IMR-90 (cell line): ENCODE results near the gene PPP1R12B.

ENCODE experiments used
- CTCF ChIP-seq: conservative IDR thresholded peaks from 2 replicates; pipeline ENCODE4 v1.5.1; 2012; ENCODE audit warnings: mild to moderate bottlenecking, low read depth, low read length, improper control_type of control experiment
- MXI1 ChIP-seq: IDR thresholded peaks from 2 replicates; pipeline ENCODE4 v1.6.1; 2012; ENCODE audit warnings: low read depth, mild to moderate bottlenecking, low read length, moderate library complexity, borderline replicate concordance
- POLR2A ChIP-seq: IDR thresholded peaks from 2 replicates; pipeline ENCODE4 v1.6.1; 2012; ENCODE audit warnings: mild to moderate bottlenecking, low read depth, low read length

GRCh38 chr1:202438393-202439174 is 90.1 kb downstream of the PPP1R12B start:
- TF ChIP-seq CTCF, result no peak
- TF ChIP-seq MXI1, result no peak
- TF ChIP-seq POLR2A, result no peak
